Measurements from ENCODE around the gene TRAPPC3. TPM values are rescaled to one million over a fixed set of nuclear protein-coding genes. Genes with fewer than 3 reads are reported as not detected.
"Not testable (repeated sequence)": the region's sequence is repeated elsewhere in the genome, so short reads cannot be mapped to it uniquely, and the experiment has no call there.

Gene TRAPPC3
- total RNA-seq (10 to 100 TPM; 66.0 to 71.4 TPM), polyA plus RNA-seq (ENCODE audit: insufficient read length in 6 of 6) (10 to 100 TPM; 45.5 to 57.1 (median 52.7) TPM)
- long read RNA-seq, donor 1, transcript TRAPPC3-204 (5 exons, 1,265 nt) = major isoform, 27 of 68 reads
- long read RNA-seq, donor 1, partial matches to known transcripts = 29 of 68 reads
- long read RNA-seq, donor 1, other reads (novel, unspliced or antisense) = 7 of 68 reads
- long read RNA-seq, donor 2, transcript TRAPPC3-204 (5 exons, 1,265 nt) = major isoform, 27 of 32 reads
- long read RNA-seq, donor 2, partial matches to known transcripts = 0 of 32 reads
- long read RNA-seq, donor 2, other reads (novel, unspliced or antisense) = 0 of 32 reads
- long read RNA-seq, donor 3, transcript TRAPPC3-204 (5 exons, 1,265 nt) = major isoform, 22 of 47 reads
- long read RNA-seq, donor 3, partial matches to known transcripts = 22 of 47 reads
- long read RNA-seq, donor 3, other reads (novel, unspliced or antisense) = 0 of 47 reads
- long read RNA-seq, donor 4, transcript TRAPPC3-204 (5 exons, 1,265 nt) = major isoform, 32 of 38 reads
- long read RNA-seq, donor 4, partial matches to known transcripts = 4 of 38 reads
- long read RNA-seq, donor 4, other reads (novel, unspliced or antisense) = 0 of 38 reads
- long read RNA-seq, donor 5, transcript TRAPPC3-204 (5 exons, 1,265 nt) = major isoform, 19 of 70 reads
- long read RNA-seq, donor 5, partial matches to known transcripts = 44 of 70 reads
- long read RNA-seq, donor 5, other reads (novel, unspliced or antisense) = 0 of 70 reads
- long read RNA-seq, donor 6, transcript TRAPPC3-204 (5 exons, 1,265 nt) = major isoform, 28 of 30 reads
- long read RNA-seq, donor 6, partial matches to known transcripts = 0 of 30 reads
- long read RNA-seq, donor 6, other reads (novel, unspliced or antisense) = 0 of 30 reads
- long read RNA-seq, donor 7, transcript TRAPPC3-204 (5 exons, 1,265 nt) = major isoform, 23 of 30 reads
- long read RNA-seq, donor 7, partial matches to known transcripts = 5 of 30 reads
- long read RNA-seq, donor 7, other reads (novel, unspliced or antisense) = 0 of 30 reads
- long read RNA-seq, donor 8, transcript TRAPPC3-204 (5 exons, 1,265 nt) = major isoform, 14 of 15 reads
- long read RNA-seq, donor 8, partial matches to known transcripts = 0 of 15 reads
- long read RNA-seq, donor 8, other reads (novel, unspliced or antisense) = 0 of 15 reads
- long read RNA-seq, donor 9 = 0 reads
- long read RNA-seq, donor 10, transcript TRAPPC3-204 (5 exons, 1,265 nt) = major isoform, 18 of 22 reads
- long read RNA-seq, donor 10, partial matches to known transcripts = 3 of 22 reads
- long read RNA-seq, donor 10, other reads (novel, unspliced or antisense) = 1 of 22 reads
- long read RNA-seq, donor 11, transcript TRAPPC3-204 (5 exons, 1,265 nt) = major isoform, 39 of 48 reads
- long read RNA-seq, donor 11, partial matches to known transcripts = 5 of 48 reads
- long read RNA-seq, donor 11, other reads (novel, unspliced or antisense) = 0 of 48 reads
- long read RNA-seq, donor 12, transcript TRAPPC3-204 (5 exons, 1,265 nt) = major isoform, 19 of 22 reads
- long read RNA-seq, donor 12, partial matches to known transcripts = 0 of 22 reads
- long read RNA-seq, donor 12, other reads (novel, unspliced or antisense) = 0 of 22 reads

DNA sequence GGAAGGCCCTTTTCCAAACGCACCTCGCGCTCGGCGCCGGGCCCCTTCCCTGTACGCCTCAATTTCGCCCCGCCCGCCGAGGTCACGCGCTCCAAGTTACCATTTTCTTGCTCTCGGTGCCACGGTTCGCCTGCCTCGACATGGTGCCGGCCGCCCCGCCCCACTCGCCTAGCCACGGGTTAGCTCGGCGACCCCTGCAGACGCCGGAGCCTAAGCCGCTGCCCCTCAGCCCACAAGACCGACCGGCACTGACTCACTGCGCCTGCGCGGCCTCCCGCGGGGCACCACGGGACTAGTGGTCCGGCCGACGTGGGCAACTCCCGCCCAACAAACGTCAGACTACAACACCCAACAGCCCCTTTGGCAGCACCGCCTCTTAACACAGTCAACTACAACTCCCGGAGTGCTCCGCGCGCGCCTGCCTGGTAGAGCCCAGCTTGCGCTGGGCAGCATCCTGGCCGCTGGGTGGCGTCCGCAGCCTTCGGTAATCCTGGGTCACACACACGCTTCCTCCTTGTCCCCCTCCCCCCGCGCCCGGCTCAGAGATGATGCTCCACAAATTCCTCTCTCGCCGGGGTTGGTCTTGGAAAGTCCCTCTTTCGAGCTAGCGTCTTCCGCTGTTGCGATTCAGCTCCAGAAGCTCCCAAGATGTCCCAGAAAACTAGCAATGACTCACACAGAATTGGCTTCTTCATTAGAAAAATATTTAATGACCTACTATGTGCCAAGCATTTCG, at the start of gene TRAPPC3:
TRAPPC3 (minus strand) TSS at position 250 of the 736 bp plus-strand sequence; CDS start at position 142, 108 bp downstream.
- Histone ChIP-seq H3K27ac (peak within 1 kb of the TSS; percentile 98 to 99), H3K4me1 (peaks cover 31 to 62% of the 10 kb centered on the region in 2 donors), H3K9me3 (no peaks in the 10 kb centered on the region), H3K36me3 (peaks cover 0 to 5% of the 10 kb centered on the region in 2 donors), H3K4me3 (peak within 1 kb of the TSS; percentile 62 to 81), H3K27me3 (no peaks in the 10 kb centered on the region)
- peak; percentile 92 for ATAC-seq
- TF ChIP-seq, protein P1, sequence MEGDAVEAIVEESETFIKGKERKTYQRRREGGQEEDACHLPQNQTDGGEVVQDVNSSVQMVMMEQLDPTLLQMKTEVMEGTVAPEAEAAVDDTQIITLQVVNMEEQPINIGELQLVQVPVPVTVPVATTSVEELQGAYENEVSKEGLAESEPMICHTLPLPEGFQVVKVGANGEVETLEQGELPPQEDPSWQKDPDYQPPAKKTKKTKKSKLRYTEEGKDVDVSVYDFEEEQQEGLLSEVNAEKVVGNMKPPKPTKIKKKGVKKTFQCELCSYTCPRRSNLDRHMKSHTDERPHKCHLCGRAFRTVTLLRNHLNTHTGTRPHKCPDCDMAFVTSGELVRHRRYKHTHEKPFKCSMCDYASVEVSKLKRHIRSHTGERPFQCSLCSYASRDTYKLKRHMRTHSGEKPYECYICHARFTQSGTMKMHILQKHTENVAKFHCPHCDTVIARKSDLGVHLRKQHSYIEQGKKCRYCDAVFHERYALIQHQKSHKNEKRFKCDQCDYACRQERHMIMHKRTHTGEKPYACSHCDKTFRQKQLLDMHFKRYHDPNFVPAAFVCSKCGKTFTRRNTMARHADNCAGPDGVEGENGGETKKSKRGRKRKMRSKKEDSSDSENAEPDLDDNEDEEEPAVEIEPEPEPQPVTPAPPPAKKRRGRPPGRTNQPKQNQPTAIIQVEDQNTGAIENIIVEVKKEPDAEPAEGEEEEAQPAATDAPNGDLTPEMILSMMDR (IDR thresholded peaks at IDR 0.05) = peak; percentile 93 to 100
- peak; percentile 99 to 100 (median 100) for DNase-seq
- intact Hi-C loops (cut with DNase I) = no loop called here

DNA sequence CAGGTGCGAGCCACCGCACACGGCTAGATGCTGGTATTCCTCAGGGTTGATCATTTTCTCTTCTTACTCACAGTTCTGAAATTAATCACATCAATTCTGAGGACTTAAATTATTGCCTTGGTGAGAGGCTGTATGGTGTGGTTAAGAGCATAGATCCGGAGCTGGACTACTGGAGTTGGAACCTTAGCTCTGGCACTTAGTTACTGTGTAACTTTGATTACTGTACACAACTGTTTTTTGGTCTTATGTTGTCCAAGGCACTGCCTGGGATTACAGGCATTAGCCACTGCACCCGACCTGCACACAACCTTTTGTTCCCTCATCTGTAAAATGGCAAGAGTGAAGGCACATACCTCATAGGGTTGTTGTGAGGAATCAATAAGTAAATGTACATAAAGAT, 49.4 kb upstream of the TRAPPC3 start:
- DNase-seq (no peak), ATAC-seq (no peak)
- H3K4me3 ChIP-seq = no peak overlapping the region
- TF ChIP-seq, protein P1 (IDR thresholded peaks at IDR 0.05) = no peak
- H3K4me1 ChIP-seq = peaks cover 5 to 9% of the 10 kb centered on the region in 2 donors
- H3K36me3 ChIP-seq = no peaks in the 10 kb centered on the region
- intact Hi-C loops (cut with DNase I) = no loop called here
- H3K27me3 ChIP-seq = no peaks in the 10 kb centered on the region
- H3K27ac ChIP-seq = no peak overlapping the region
- H3K9me3 ChIP-seq = no peaks in the 10 kb centered on the region

DNA sequence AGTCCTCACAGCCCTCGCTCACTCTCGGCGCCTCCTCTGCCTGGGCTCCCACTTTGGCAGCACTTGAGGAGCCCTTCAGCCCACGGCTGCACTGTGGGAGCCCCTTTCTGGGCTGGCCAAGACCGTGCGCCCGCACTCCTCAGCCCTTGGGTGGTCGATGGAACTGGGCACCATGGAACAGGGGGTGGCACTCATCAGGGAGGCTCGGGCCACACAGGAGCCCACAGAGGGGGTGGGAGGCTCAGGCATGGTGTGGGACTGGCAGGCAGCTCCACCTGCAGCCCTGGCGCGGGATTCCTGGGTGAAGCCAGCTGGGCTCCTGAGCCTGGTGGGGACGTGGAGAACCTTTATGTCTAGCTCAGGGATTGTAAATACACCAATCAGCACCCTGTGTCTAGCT, 47.5 kb upstream of the TRAPPC3 start:
- H3K9me3 ChIP-seq; H3K36me3 ChIP-seq; H3K27me3 ChIP-seq; H3K27ac ChIP-seq; intact Hi-C loops (cut with DNase I); H3K4me3 ChIP-seq; DNase-seq; H3K4me1 ChIP-seq; ATAC-seq: not testable (repeated sequence)

DNA sequence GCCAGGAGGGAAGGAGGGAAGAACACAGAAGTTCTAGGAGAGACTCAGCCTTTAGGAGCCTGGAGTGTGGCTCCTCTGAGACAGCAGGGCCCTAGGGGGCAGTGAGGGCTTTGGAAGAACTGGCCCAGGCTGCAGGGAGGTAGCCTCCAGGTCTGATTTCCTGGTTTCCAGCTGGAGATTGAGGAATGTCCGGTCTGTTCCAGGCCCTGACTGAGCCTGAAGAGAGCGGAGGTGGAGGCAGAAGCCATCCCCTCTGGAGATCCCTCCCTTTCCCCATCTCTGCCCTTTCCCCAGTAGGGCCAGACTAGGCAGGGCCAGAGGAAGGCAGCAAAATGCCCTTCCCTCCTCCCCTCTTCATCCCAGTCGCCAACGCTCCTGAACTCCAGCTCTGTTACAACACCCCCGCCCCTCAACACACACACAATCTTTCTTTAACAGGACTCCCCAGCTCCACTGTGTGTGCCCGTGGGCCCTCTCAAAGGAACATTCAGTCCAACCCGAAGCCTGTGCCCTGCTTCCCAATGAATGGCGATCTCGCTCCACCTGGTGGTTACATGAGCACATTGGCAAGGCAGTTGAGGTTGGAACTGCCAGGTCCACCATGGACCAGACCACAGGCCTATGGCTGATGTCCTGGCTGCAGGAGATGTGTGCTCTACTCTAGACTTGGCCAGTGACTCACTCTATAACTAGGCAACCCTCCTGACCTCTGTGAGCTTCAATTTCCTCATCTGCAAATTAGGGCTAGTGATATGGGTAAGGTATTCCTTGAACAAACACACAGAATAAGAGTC, 38.7 kb upstream of the TRAPPC3 start:
- H3K9me3 ChIP-seq = no peaks in the 10 kb centered on the region
- no peaks in the 10 kb centered on the region for H3K36me3 ChIP-seq
- ATAC-seq (peak; percentile 97), DNase-seq (peak; percentile 75 to 89 (median 86))
- intact Hi-C loops (cut with DNase I) = no loop called here
- peaks cover 8 to 11% of the 10 kb centered on the region in 2 donors for H3K4me1 ChIP-seq
- peak overlapping the region; percentile 76 to 79 for H3K27ac ChIP-seq
- TF ChIP-seq, protein P1 (IDR thresholded peaks at IDR 0.05) = peak; percentile 78 to 91
- no peaks in the 10 kb centered on the region for H3K27me3 ChIP-seq
- no peak overlapping the region for H3K4me3 ChIP-seq

All from left lung (tissue), 14 donors.